H9 (cell line): Measurements from ENCODE around the gene GGT5. TPM values are rescaled to one million over a fixed set of nuclear protein-coding genes. Genes with fewer than 3 reads are reported as not detected.

Experiments
- DNase-seq: peaks from one replicate; pipeline ENCODE4 v3.0.0-alpha.2; 2017
- H2AFZ ChIP-seq: one replicate; pipeline ENCODE4 v1.6.1; 2013; ENCODE audit warnings: mild to moderate bottlenecking, low read length, control low read depth, moderate library complexity
- H2AK5ac ChIP-seq: 2 replicates; pipeline ENCODE4 v1.6.1; 2013; ENCODE audit warnings: low read length, control low read depth, mixed read lengths; ENCODE audit not compliant: insufficient read length
- H2BK120ac ChIP-seq: one replicate; pipeline ENCODE4 v1.6.1; 2013; ENCODE audit warnings: low read depth, mild to moderate bottlenecking, low read length, control low read depth, inconsistent platforms; ENCODE audit not compliant: poor library complexity, severe bottlenecking
- H2BK12ac ChIP-seq: 2 replicates; pipeline ENCODE4 v1.6.1; 2013; ENCODE audit warnings: low read length, control low read depth, mixed read lengths, low read depth; ENCODE audit not compliant: insufficient read length
- H2BK15ac ChIP-seq: 2 replicates; pipeline ENCODE4 v1.6.1; 2013; ENCODE audit warnings: low read depth, low read length, control low read depth
- H2BK20ac ChIP-seq: one replicate; pipeline ENCODE4 v1.6.1; 2013; ENCODE audit warnings: low read depth, mild to moderate bottlenecking, low read length, control low read depth, inconsistent platforms; ENCODE audit not compliant: poor library complexity, severe bottlenecking
- H2BK5ac ChIP-seq: 2 replicates; pipeline ENCODE4 v1.6.1; 2013; ENCODE audit warnings: low read length, control low read depth, mixed read lengths; ENCODE audit not compliant: insufficient read length
- H3K14ac ChIP-seq: 2 replicates; pipeline ENCODE4 v1.6.1; 2013; ENCODE audit warnings: low read length, control low read depth; ENCODE audit not compliant: insufficient read depth
- H3K18ac ChIP-seq: 2 replicates; pipeline ENCODE4 v1.6.1; 2013; ENCODE audit warnings: low read depth, mild to moderate bottlenecking, mixed read lengths, low read length, control low read depth; ENCODE audit not compliant: insufficient read length
- H3K23ac ChIP-seq: 2 replicates; pipeline ENCODE4 v1.6.1; 2013; ENCODE audit warnings: low read length, control low read depth, mixed read lengths, low read depth; ENCODE audit not compliant: insufficient read length
- H3K23me2 ChIP-seq: 2 replicates; pipeline ENCODE4 v1.6.1; 2013; ENCODE audit warnings: low read depth, mild to moderate bottlenecking, mixed read lengths, low read length, control low read depth; ENCODE audit not compliant: insufficient read length, poor library complexity, severe bottlenecking
- H3K27ac ChIP-seq: 2 replicates; pipeline ENCODE4 v1.5.1; 2013; ENCODE audit warnings: low read length, control low read depth, mixed read lengths, low read depth; ENCODE audit not compliant: insufficient read length
- H3K27me3 ChIP-seq: 2 replicates; pipeline ENCODE4 v1.6.1; 2013; ENCODE audit warnings: low read length, control low read depth, inconsistent platforms; ENCODE audit not compliant: insufficient read depth
- H3K4ac ChIP-seq: 2 replicates; pipeline ENCODE4 v1.6.1; 2013; ENCODE audit warnings: low read depth, mild to moderate bottlenecking, control low read depth, inconsistent platforms, low read length, moderate library complexity
- H3K4me1 ChIP-seq: 2 replicates; pipeline ENCODE4 v1.6.1; 2013; ENCODE audit warnings: low read length, control low read depth, inconsistent platforms; ENCODE audit not compliant: insufficient read depth
- H3K4me2 ChIP-seq: 2 replicates; pipeline ENCODE4 v1.6.1; 2013; ENCODE audit warnings: low read length, control low read depth, mixed read lengths; ENCODE audit not compliant: insufficient read length, insufficient read depth
- H3K56ac ChIP-seq: 2 replicates; pipeline ENCODE4 v1.6.1; 2013; ENCODE audit warnings: low read depth, mild to moderate bottlenecking, mixed read lengths, low read length, control low read depth; ENCODE audit not compliant: insufficient read length
- H3K79me1 ChIP-seq: 2 replicates; pipeline ENCODE4 v1.6.1; 2013; ENCODE audit warnings: low read depth, mild to moderate bottlenecking, moderate library complexity, low read length, control low read depth, inconsistent platforms; ENCODE audit not compliant: insufficient read depth, poor library complexity, severe bottlenecking
- H3K79me2 ChIP-seq: 2 replicates; pipeline ENCODE4 v1.6.1; 2013; ENCODE audit warnings: low read length, control low read depth, inconsistent platforms; ENCODE audit not compliant: insufficient read depth
- H3K9ac ChIP-seq: 2 replicates; pipeline ENCODE4 v1.6.1; 2013; ENCODE audit warnings: low read length, control low read depth, mixed read lengths; ENCODE audit not compliant: insufficient read length; ENCODE audit errors: extremely low read depth
- H3K9me3 ChIP-seq: one replicate; pipeline ENCODE4 v1.6.1; 2013; ENCODE audit warnings: low read depth, low read length, inconsistent platforms; ENCODE audit not compliant: control insufficient read depth
- H3T11ph ChIP-seq: one replicate; pipeline ENCODE4 v1.6.1; 2013; ENCODE audit warnings: mild to moderate bottlenecking, low read length, control low read depth, inconsistent platforms
- H4K20me1 ChIP-seq: one replicate; pipeline ENCODE4 v1.6.1; 2013; ENCODE audit not compliant: control insufficient read depth, insufficient read length, insufficient read depth
- H4K5ac ChIP-seq: 2 replicates; pipeline ENCODE4 v1.6.1; 2013; ENCODE audit warnings: low read depth, mild to moderate bottlenecking, mixed read lengths, low read length, control low read depth; ENCODE audit not compliant: insufficient read length
- H4K8ac ChIP-seq: replicated peaks from 2 replicates; pipeline ENCODE4 v1.6.1; 2013; ENCODE audit warnings: low read length, control low read depth, mixed read lengths, low read depth; ENCODE audit not compliant: insufficient read length
- H4K91ac ChIP-seq: 2 replicates; pipeline ENCODE4 v1.6.1; 2013; ENCODE audit warnings: low read depth, mild to moderate bottlenecking, moderate library complexity, mixed read lengths, low read length, control low read depth; ENCODE audit not compliant: insufficient read length
- H3K27ac Mint-ChIP-seq, 3 experiments: 2 replicates in 2 of 3; 3 replicates in 1 of 3; pipeline ENCODE4 v1.8.0; 2020 to 2021; ENCODE audit warnings: mixed read lengths in 3 of 3, mild to moderate bottlenecking in 1 of 3, moderate library complexity in 1 of 3
- H3K27me3 Mint-ChIP-seq: 2 replicates; pipeline ENCODE4 v1.8.0; 2021; ENCODE audit warnings: low read depth, mild to moderate bottlenecking, moderate library complexity, mixed read lengths
- H3K36me3 Mint-ChIP-seq, 3 experiments: 2 replicates in 2 of 3; 3 replicates in 1 of 3; pipeline ENCODE4 v1.8.0; 2020 to 2021; ENCODE audit warnings: low read depth in 3 of 3, mixed read lengths in 3 of 3; ENCODE audit not compliant: insufficient read depth in 1 of 3
- H3K4me1 Mint-ChIP-seq, 2 experiments: 2 replicates each; pipeline ENCODE4 v1.8.0; 2020; ENCODE audit warnings: mixed read lengths in 2 of 2
- H3K4me3 Mint-ChIP-seq, 2 experiments: 2 replicates in 1 of 2; 3 replicates in 1 of 2; pipeline ENCODE4 v1.8.0; 2020 to 2021; ENCODE audit warnings: mild to moderate bottlenecking in 2 of 2, mixed read lengths in 2 of 2, moderate library complexity in 1 of 2
- H3K9me3 Mint-ChIP-seq, 2 experiments: 2 replicates in 1 of 2; 3 replicates in 1 of 2; pipeline ENCODE4 v1.8.0; 2020; ENCODE audit warnings: mild to moderate bottlenecking in 2 of 2, mixed read lengths in 2 of 2, moderate library complexity in 1 of 2
- CTCF ChIP-seq: fragments of 200-600 bp; sonication (generic); conservative IDR thresholded peaks from 3 replicates; pipeline ENCODE4 v1.8.0; 2021; ENCODE audit warnings: antibody characterized with exemption, mild to moderate bottlenecking
- WGBS: extraction: QIAGEN DNeasy Blood & Tissue Kit; methylation state at CpG from one replicate; pipeline ENCODE4 v1.1.7; 2013; ENCODE audit warnings: missing lambda C conversion rate, low lambda C conversion rate, mixed read lengths; ENCODE audit not compliant: insufficient read length; ENCODE audit errors: extremely low coverage; 5-methylcytosine and 5-hydroxymethylcytosine counted together
- total RNA-seq: library from RNA; stranded (reverse); gene quantifications from 2 replicates; pipeline ENCODE4 v1.2.1, GENCODE V29; 2021

Gene GGT5
- total RNA-seq, 1 experiment from 2014 or later, result 0.20 TPM

GRCh38 chr22:24185501-24186351 is 59.2 kb downstream of the GGT5 start:
- no peak overlapping the region for H4K8ac ChIP-seq
- H3K4me1 ChIP-seq, result no peaks in the 10 kb centered on the region
- H2BK20ac ChIP-seq, result no peak overlapping the region
- no peaks in the 10 kb centered on the region for H4K20me1 ChIP-seq
- no peak overlapping the region for H3K4me3 Mint-ChIP-seq
- no peak overlapping the region for H3K14ac ChIP-seq
- H3K27ac ChIP-seq, result no peak overlapping the region
- H4K91ac ChIP-seq, result no peak overlapping the region
- H3K56ac ChIP-seq, result no peak overlapping the region
- no peaks in the 10 kb centered on the region for H3K36me3 Mint-ChIP-seq
- TF ChIP-seq CTCF, result no peak
- no peak overlapping the region for H2BK5ac ChIP-seq
- H3K4me2 ChIP-seq, result no peak overlapping the region
- H2BK15ac ChIP-seq, result no peak overlapping the region
- H3K4ac ChIP-seq, result no peak overlapping the region
- no peak overlapping the region for H4K5ac ChIP-seq
- no peaks in the 10 kb centered on the region for H3K23me2 ChIP-seq
- H3K9me3 ChIP-seq, result no peaks in the 10 kb centered on the region
- H3K9me3 Mint-ChIP-seq, result no peaks in the 10 kb centered on the region
- no peaks in the 10 kb centered on the region for H3K79me1 ChIP-seq
- H2AFZ ChIP-seq, result no peak overlapping the region
- H3K9ac ChIP-seq, result no peak overlapping the region
- no peak overlapping the region for H2BK12ac ChIP-seq
- no peak overlapping the region for H3T11ph ChIP-seq
- H3K18ac ChIP-seq, result no peak overlapping the region
- H3K4me1 Mint-ChIP-seq, result peaks cover 11 to 26% of the 10 kb centered on the region in 2 experiments
- H3K27ac Mint-ChIP-seq, result 0 out of 7 replicates have a peak overlapping the region, but pooled peaks of 2 of the 3 experiments have one; percentile 16 to 28
- H3K27me3 ChIP-seq, result no peaks in the 10 kb centered on the region
- H2AK5ac ChIP-seq, result no peak overlapping the region
- WGBS, result no CpG with 5 or more reads among the region's 51 CpGs
- no peaks in the 10 kb centered on the region for H3K79me2 ChIP-seq
- no peaks in the 10 kb centered on the region; the same call in none of the 2 replicates for H3K27me3 Mint-ChIP-seq
- DNase-seq, result no peak
- H2BK120ac ChIP-seq, result no peak overlapping the region
- H3K23ac ChIP-seq, result no peak overlapping the region
